Transverse colon (tissue), 4 donors: ENCODE data around the gene MBNL2.

Experiments used
- CTCF ChIP-seq, 5 experiments: fragments of 200-600 bp in 3 of 5; fragments of 450-650 bp in 2 of 5; sonication (generic) in 3 of 5; IDR thresholded peaks; 1 replicate in 2 of 5; 2 replicates in 3 of 5; pipeline ENCODE4 v1.5.1; 2016 to 2017; ENCODE audit warnings: antibody characterized with exemption in 5 of 5, inconsistent platforms in 3 of 5, mild to moderate bottlenecking in 2 of 5, moderate library complexity in 1 of 5
- EP300 ChIP-seq: sonication (generic); formaldehyde crosslinking; IDR thresholded peaks from one replicate; pipeline ENCODE4 v1.6.1; 2017; ENCODE audit warnings: antibody characterized with exemption, low read depth
- POLR2A ChIP-seq: fragments of 450-650 bp; IDR thresholded peaks from one replicate; pipeline ENCODE4 v1.6.1; 2016; ENCODE audit warnings: antibody characterized with exemption, mild to moderate bottlenecking, moderate library complexity
- POLR2AphosphoS5 ChIP-seq, 3 donors: sonication (generic); formaldehyde crosslinking; IDR thresholded peaks; one replicate each; pipeline ENCODE4 v1.6.1; 2016; ENCODE audit warnings: antibody characterized with exemption in 3 of 3

- TF ChIP-seq CTCF (IDR thresholded peaks at IDR 0.05) (no peak), POLR2A (no peak), POLR2AphosphoS5 (IDR thresholded peaks at IDR 0.05) (no peak), EP300 (no peak)
Observed at GRCh38 chr13:97282705-97283104, 60.6 kb downstream of the MBNL2 start.
